Measurements from ENCODE around the gene SLC12A2.

DNA sequence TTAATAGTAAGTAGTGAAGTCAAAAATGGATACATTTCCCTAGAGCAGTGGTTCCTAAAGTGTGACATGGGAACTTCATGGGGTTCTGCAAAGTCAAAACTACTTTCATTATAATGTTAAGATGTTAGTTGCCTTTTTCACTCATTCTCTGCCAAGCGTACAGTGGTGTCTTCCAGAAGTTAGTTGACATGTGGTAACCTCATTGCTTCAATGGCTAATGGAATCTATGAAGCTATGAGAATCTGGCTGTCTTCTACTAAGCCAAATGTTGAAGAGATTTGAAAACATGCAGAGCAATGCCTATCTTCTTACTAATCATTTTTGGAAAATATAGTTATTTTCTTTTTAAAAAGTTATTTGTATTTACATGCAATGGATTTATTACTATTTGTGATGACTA, 111.8 kb downstream of the SLC12A2 start:
- TF ChIP-seq EZH2 (IDR thresholded peaks at IDR 0.05; ENCODE audit: insufficient read depth, poor library complexity, severe bottlenecking), result no peak
- no peak for TF ChIP-seq EZH2phosphoT487 (IDR thresholded peaks at IDR 0.05; ENCODE audit: insufficient read depth, low read depth)

Measured in GM23248 (cell line).